ENCODE data around the gene P4HB.

- TF ChIP-seq CTCF (IDR thresholded peaks at IDR 0.05) (no peak), POLR2A (IDR thresholded peaks at IDR 0.05) (no peak)
These were observed 30.9 kb upstream of the P4HB start for GRCh38 chr17:81891303-81891552.
